ENCODE data around the gene OTOA. TPM values are rescaled to one million over a fixed set of nuclear protein-coding genes. Genes with fewer than 3 reads are reported as not detected.
"Not testable (repeated sequence)": the region's sequence is repeated elsewhere in the genome, so short reads cannot be mapped to it uniquely, and the experiment has no call there.

OTOA gene
- total RNA-seq, 1 experiment from 2014 or later = not detected

DNA sequence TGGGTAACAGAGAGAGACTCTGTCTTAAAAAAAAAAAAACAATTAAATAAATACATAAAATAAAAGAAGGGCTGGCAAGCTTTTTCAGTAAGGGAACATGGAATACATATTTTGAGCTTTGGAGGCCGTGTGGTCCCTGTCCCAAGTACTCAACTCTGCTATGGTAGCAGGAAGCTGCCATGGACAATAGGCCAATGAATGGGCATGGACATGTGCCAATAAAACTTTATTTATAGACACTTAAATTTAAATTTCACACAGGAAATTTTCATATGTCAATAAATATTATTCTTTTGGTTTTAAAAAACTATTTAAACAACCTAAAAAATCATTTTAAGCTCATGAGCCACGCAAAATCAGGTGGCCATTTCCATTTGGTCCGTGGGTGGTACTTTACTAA is 3.8 kb downstream of the OTOA start:
- ChIA-PET POLR2A (ENCODE audit: unreplicated experiment) (interaction anchor here (0.5 to 0.6 kb wide), 2 partner anchors 29 to 45 kb away, joined by 3 to 26 read pairs; no protein-coding TSS in a partner anchor), CTCF (interaction anchor here (0.9 kb wide), 1 partner anchor 28 kb away, joined by 5 read pairs; no protein-coding TSS in a partner anchor)
- no peaks in the 10 kb centered on the region for H3F3A ChIP-seq (ENCODE audit: insufficient read depth, low read depth)
- H3K4me2 ChIP-seq = no peak overlapping the region
- no peaks in the 10 kb centered on the region for H3K36me3 ChIP-seq (ENCODE audit: low read depth)
- no TSS peak for BruUV-seq (replicated peaks)
- no peak overlapping the region for H3K27ac ChIP-seq
- no peaks in the 10 kb centered on the region for H3K9me3 ChIP-seq (ENCODE audit: insufficient read depth, low read depth)
- H2AFZ ChIP-seq = no peak overlapping the region
- H3K4me1 ChIP-seq (replicated peaks; ENCODE audit: insufficient read depth) = no peaks in the 10 kb centered on the region
- DNase-seq = no peak
- H3K9me2 ChIP-seq (ENCODE audit: insufficient read depth) = no peaks in the 10 kb centered on the region
- intact Hi-C loops (cut with micrococcal nuclease; ENCODE audit: unreplicated experiment) = no loop called here
- H3K79me2 ChIP-seq (ENCODE audit: low read depth) = no peaks in the 10 kb centered on the region
- no peaks in the 10 kb centered on the region for H3K27me3 ChIP-seq (ENCODE audit: insufficient read depth, low read depth)
- H4K20me1 ChIP-seq (ENCODE audit: insufficient read depth) = no peaks in the 10 kb centered on the region
- TF ChIP-seq EZH2 (IDR thresholded peaks at IDR 0.05; ENCODE audit: low read depth) = no peak
- TF ChIP-seq, protein P1, sequence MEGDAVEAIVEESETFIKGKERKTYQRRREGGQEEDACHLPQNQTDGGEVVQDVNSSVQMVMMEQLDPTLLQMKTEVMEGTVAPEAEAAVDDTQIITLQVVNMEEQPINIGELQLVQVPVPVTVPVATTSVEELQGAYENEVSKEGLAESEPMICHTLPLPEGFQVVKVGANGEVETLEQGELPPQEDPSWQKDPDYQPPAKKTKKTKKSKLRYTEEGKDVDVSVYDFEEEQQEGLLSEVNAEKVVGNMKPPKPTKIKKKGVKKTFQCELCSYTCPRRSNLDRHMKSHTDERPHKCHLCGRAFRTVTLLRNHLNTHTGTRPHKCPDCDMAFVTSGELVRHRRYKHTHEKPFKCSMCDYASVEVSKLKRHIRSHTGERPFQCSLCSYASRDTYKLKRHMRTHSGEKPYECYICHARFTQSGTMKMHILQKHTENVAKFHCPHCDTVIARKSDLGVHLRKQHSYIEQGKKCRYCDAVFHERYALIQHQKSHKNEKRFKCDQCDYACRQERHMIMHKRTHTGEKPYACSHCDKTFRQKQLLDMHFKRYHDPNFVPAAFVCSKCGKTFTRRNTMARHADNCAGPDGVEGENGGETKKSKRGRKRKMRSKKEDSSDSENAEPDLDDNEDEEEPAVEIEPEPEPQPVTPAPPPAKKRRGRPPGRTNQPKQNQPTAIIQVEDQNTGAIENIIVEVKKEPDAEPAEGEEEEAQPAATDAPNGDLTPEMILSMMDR (conservative IDR thresholded peaks at IDR 0.05) = no peak
- no peak overlapping the region for H3K4me3 ChIP-seq

DNA sequence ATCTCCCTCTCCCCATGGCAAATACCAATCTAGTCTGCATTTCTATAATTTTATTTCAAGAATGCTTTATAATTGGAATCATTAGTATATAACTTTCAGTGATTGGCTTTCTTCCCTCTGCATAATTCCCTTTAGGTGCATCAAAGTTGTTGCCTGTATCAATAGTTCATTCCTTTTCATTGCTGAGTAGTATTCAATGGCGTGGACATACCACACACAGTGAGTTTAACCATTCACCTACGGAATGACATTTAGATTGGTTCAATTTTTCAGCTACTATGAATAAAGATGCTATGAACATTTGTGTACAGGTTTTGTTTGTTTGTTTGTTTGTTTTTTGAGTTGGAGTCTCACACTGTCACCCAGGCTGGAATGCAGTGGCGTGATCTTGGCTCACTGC is 9.7 kb downstream of the OTOA start:
- no peak overlapping the region for H2AFZ ChIP-seq
- H3K79me2 ChIP-seq (ENCODE audit: low read depth) = no peaks in the 10 kb centered on the region
- no peaks in the 10 kb centered on the region for H3K27me3 ChIP-seq (ENCODE audit: insufficient read depth, low read depth)
- H3K4me1 ChIP-seq (replicated peaks; ENCODE audit: insufficient read depth) = no peaks in the 10 kb centered on the region
- DNase-seq = no peak
- no peak overlapping the region for H3K27ac ChIP-seq
- H3K36me3 ChIP-seq (ENCODE audit: low read depth) = no peaks in the 10 kb centered on the region
- no peak overlapping the region for H3K4me2 ChIP-seq
- ChIA-PET CTCF (no interaction called here), POLR2A (ENCODE audit: unreplicated experiment) (interaction anchor here (0.7 kb wide), 1 partner anchor 12 kb away, joined by 3 read pairs; no protein-coding TSS in a partner anchor)
- H3K9me3 ChIP-seq (ENCODE audit: insufficient read depth, low read depth) = no peaks in the 10 kb centered on the region
- H3F3A ChIP-seq (ENCODE audit: insufficient read depth, low read depth) = no peaks in the 10 kb centered on the region
- no TSS peak for BruUV-seq (replicated peaks)
- TF ChIP-seq, protein P1 (conservative IDR thresholded peaks at IDR 0.05) = no peak
- no peak for TF ChIP-seq EZH2 (IDR thresholded peaks at IDR 0.05; ENCODE audit: low read depth)
- H3K4me3 ChIP-seq = no peak overlapping the region
- intact Hi-C loops (cut with micrococcal nuclease; ENCODE audit: unreplicated experiment) = no loop called here
- H4K20me1 ChIP-seq (ENCODE audit: insufficient read depth) = no peaks in the 10 kb centered on the region; the same call in 1 of the 2 replicates
- no peaks in the 10 kb centered on the region for H3K9me2 ChIP-seq (ENCODE audit: insufficient read depth)

DNA sequence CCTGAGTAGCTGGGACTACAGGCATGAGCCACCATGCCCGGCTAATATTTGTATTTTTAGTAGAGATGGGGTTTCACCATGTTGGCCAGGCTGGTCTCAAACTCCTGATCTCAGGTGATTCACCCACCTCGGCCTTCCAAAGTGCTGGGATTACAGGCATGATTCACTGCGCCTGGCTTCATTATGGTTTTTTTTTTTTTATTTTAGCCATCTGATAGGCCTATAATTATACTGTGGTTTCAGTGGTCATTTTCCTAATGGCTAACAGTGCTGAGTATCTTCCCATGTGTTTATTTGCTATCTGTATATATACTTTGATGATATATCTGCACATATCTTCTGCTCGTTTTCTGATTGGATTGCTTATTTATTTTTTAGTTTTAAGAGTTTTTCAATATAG is 10.7 kb downstream of the OTOA start:
- H3K27me3 ChIP-seq (ENCODE audit: insufficient read depth, low read depth); POLR2A ChIA-PET (ENCODE audit: unreplicated experiment); H3K9me3 ChIP-seq (ENCODE audit: insufficient read depth, low read depth); H3K79me2 ChIP-seq (ENCODE audit: low read depth); H3F3A ChIP-seq (ENCODE audit: insufficient read depth, low read depth); H3K36me3 ChIP-seq (ENCODE audit: low read depth); BruUV-seq (replicated peaks); H3K4me3 ChIP-seq; H4K20me1 ChIP-seq (ENCODE audit: insufficient read depth); H3K4me1 ChIP-seq (replicated peaks; ENCODE audit: insufficient read depth); DNase-seq; H3K27ac ChIP-seq; intact Hi-C loops (cut with micrococcal nuclease; ENCODE audit: unreplicated experiment); H3K4me2 ChIP-seq; H3K9me2 ChIP-seq (ENCODE audit: insufficient read depth); H2AFZ ChIP-seq: not testable (repeated sequence)
- CTCF ChIA-PET = interaction anchor here (0.6 to 0.7 kb wide), 2 partner anchors 17 to 30 kb away, joined by 9 to 12 read pairs; no protein-coding TSS in a partner anchor

DNA sequence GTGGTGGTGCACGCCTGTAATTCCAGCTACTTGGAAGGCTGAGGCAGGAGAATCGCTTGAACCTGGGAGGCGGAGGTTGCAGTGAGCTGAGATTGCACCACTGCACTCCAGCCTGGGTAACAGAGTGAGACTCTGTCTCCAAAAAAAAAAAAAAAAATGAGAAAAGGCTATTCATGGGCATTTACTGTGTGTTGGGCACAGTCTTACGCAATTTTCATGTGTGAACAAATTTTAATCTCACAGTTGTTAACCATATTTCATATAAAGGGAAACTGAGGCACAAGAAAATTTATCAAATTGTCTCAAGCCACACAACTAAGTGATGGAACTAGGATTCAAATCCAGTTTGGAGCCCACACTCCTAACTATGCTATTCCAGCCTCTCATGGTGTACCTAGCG is 16.9 kb downstream of the OTOA start:
- H3K4me3 ChIP-seq; H3K4me1 ChIP-seq (replicated peaks; ENCODE audit: insufficient read depth); DNase-seq; H3K4me2 ChIP-seq; CTCF ChIA-PET; H3K36me3 ChIP-seq (ENCODE audit: low read depth); BruUV-seq (replicated peaks); intact Hi-C loops (cut with micrococcal nuclease; ENCODE audit: unreplicated experiment); H3K27me3 ChIP-seq (ENCODE audit: insufficient read depth, low read depth); H3K27ac ChIP-seq; POLR2A ChIA-PET (ENCODE audit: unreplicated experiment); H3K9me3 ChIP-seq (ENCODE audit: insufficient read depth, low read depth); H2AFZ ChIP-seq; H3K79me2 ChIP-seq (ENCODE audit: low read depth); H4K20me1 ChIP-seq (ENCODE audit: insufficient read depth); H3F3A ChIP-seq (ENCODE audit: insufficient read depth, low read depth); H3K9me2 ChIP-seq (ENCODE audit: insufficient read depth): not testable (repeated sequence)

All from PC-9 (cell line).